ENCODE measurements around the gene NR1I3.

Gene NR1I3

DNA sequence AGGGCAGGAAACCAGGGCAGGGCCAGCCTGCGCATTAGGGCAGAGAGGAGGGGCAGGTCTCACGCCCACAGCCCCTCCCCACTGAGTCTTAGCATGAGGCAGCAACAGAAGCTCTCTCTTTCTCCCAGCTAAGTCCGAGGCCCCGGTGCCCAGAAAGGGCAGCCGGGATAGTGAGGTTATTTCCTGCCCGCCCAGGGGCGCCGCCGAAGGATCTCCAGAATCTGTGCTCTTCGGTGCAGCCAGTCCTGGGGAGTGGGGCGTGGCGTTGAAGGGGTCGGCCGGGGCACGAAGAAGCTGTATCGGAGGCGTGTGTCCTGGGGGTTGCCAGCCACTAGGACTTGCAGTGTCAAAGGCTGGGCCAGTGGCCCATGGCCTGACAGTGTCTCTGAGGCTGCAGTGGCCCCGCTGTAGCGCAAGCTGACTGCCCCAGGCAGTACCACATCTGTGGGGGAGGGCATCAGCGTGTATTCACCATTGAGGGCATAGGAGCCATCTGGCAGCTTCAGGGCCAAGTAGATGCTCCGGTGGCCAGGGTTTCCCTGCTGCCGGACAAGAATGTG lies 47.0 kb downstream of the NR1I3 start:
- Histone ChIP-seq H3K27me3 (no peaks in the 10 kb centered on the region), H3K9ac (peak overlapping the region; percentile 48; the same call in 1 of the 2 replicates), H4K20me1 (no peaks in the 10 kb centered on the region), H3K27ac (peak overlapping the region; percentile 40; the same call in 1 of the 2 replicates), H3K4me3 (no peak overlapping the region), H3K9me3 (no peaks in the 10 kb centered on the region), H3K36me3 (no peaks in the 10 kb centered on the region), H3K4me1 (peaks cover 72% of the 10 kb centered on the region), H3K4me2 (no peak overlapping the region)
- no peak for TF ChIP-seq Cebpa-rat (IDR thresholded peaks at IDR 0.05)

DNA sequence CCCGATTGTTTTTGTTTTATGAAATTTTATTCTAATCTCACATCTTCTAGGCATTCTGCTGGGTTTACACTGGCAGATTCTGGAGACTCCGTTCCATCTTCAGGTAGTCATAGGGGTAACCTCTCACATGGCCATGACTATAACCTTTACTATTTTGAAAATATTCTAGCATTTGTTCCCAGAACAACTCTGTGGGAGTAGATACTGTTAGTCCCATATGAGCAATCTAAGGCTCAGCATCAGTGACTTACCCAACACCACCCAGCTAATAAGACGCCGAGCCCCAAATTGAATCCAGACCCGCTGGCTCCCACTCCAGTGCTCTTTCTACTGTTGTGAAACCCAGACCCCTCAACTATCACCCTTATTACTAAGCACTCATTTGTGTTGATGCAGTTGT lies 49.0 kb downstream of the NR1I3 start:
- Histone ChIP-seq H3K9me3 (no peaks in the 10 kb centered on the region), H3K9ac (no peak overlapping the region), H4K20me1 (no peaks in the 10 kb centered on the region), H3K36me3 (no peaks in the 10 kb centered on the region), H3K27me3 (no peaks in the 10 kb centered on the region), H3K4me3 (no peak overlapping the region), H3K4me2 (no peak overlapping the region), H3K4me1 (peaks cover 68% of the 10 kb centered on the region), H3K27ac (no peak overlapping the region)
- TF ChIP-seq Cebpa-rat (IDR thresholded peaks at IDR 0.05): no peak

- H3K27ac ChIP-seq: no peak overlapping the region
- H3K4me3 ChIP-seq: no peak overlapping the region
- H3K9me3 ChIP-seq: no peaks in the 10 kb centered on the region
- H3K4me1 ChIP-seq: peaks cover 68% of the 10 kb centered on the region
- H3K4me2 ChIP-seq: no peak overlapping the region
- TF ChIP-seq Cebpa-rat (IDR thresholded peaks at IDR 0.05): no peak
- no peaks in the 10 kb centered on the region for H3K36me3 ChIP-seq
- H3K27me3 ChIP-seq: no peaks in the 10 kb centered on the region
- H4K20me1 ChIP-seq: no peaks in the 10 kb centered on the region
- H3K9ac ChIP-seq: no peak overlapping the region
Measured at GRCh38 chr1:161188381-161188780, 49.6 kb downstream of the NR1I3 start.

- H4K20me1 ChIP-seq: no peaks in the 10 kb centered on the region
- peaks cover 68% of the 10 kb centered on the region for H3K4me1 ChIP-seq
- no peaks in the 10 kb centered on the region for H3K27me3 ChIP-seq
- H3K9me3 ChIP-seq: no peaks in the 10 kb centered on the region
- no peaks in the 10 kb centered on the region for H3K36me3 ChIP-seq
- no peak overlapping the region for H3K9ac ChIP-seq
- no peak for TF ChIP-seq Cebpa-rat (IDR thresholded peaks at IDR 0.05)
- H3K27ac ChIP-seq: peak overlapping the region; percentile 92
- H3K4me2 ChIP-seq: peak overlapping the region; percentile 83
- no peak overlapping the region for H3K4me3 ChIP-seq
Measured at GRCh38 chr1:161187311-161187710, 50.7 kb downstream of the NR1I3 start.

GRCh38 chr1:161185732-161186311 lies 52.2 kb downstream of the NR1I3 start:
- Histone ChIP-seq H3K9ac (peak overlapping the region; percentile 59), H3K4me3 (peak overlapping the region; percentile 45; the same call in 1 of the 2 replicates), H3K4me1 (peaks cover 70% of the 10 kb centered on the region), H3K27me3 (no peaks in the 10 kb centered on the region), H4K20me1 (no peaks in the 10 kb centered on the region), H3K27ac (peak overlapping the region; percentile 92), H3K4me2 (peak overlapping the region; percentile 83), H3K9me3 (no peaks in the 10 kb centered on the region), H3K36me3 (no peaks in the 10 kb centered on the region)
- TF ChIP-seq Cebpa-rat (IDR thresholded peaks at IDR 0.05): no peak

GRCh38 chr1:161185282-161185682 lies 52.7 kb downstream of the NR1I3 start:
- Histone ChIP-seq H3K9ac (peak overlapping the region; percentile 59; the same call in 1 of the 2 replicates), H3K4me3 (peak overlapping the region; percentile 45; the same call in 1 of the 2 replicates)
- TF ChIP-seq Cebpa-rat (IDR thresholded peaks at IDR 0.05): no peak

GRCh38 chr1:161182214-161182613 lies 55.8 kb downstream of the NR1I3 start:
- peak overlapping the region; percentile 23 for H3K4me2 ChIP-seq
- TF ChIP-seq Cebpa-rat (IDR thresholded peaks at IDR 0.05): no peak
- H3K9ac ChIP-seq: no peak overlapping the region
- peak overlapping the region; percentile 12; the same call in 1 of the 2 replicates for H3K27ac ChIP-seq
- no peaks in the 10 kb centered on the region for H3K9me3 ChIP-seq
- no peaks in the 10 kb centered on the region for H3K27me3 ChIP-seq
- no peaks in the 10 kb centered on the region for H3K36me3 ChIP-seq
- H3K4me3 ChIP-seq: no peak overlapping the region
- peaks cover 91% of the 10 kb centered on the region for H3K4me1 ChIP-seq
- H4K20me1 ChIP-seq: no peaks in the 10 kb centered on the region

More at GRCh38 chr1:161185282-161185682, 52.7 kb downstream of the NR1I3 start:
- no peaks in the 10 kb centered on the region for H4K20me1 ChIP-seq
- peak overlapping the region; percentile 92 for H3K27ac ChIP-seq
- no peaks in the 10 kb centered on the region for H3K27me3 ChIP-seq
- H3K4me1 ChIP-seq: peaks cover 73% of the 10 kb centered on the region
- peak overlapping the region; percentile 83 for H3K4me2 ChIP-seq
- H3K9me3 ChIP-seq: no peaks in the 10 kb centered on the region
- no peaks in the 10 kb centered on the region for H3K36me3 ChIP-seq

DNA sequence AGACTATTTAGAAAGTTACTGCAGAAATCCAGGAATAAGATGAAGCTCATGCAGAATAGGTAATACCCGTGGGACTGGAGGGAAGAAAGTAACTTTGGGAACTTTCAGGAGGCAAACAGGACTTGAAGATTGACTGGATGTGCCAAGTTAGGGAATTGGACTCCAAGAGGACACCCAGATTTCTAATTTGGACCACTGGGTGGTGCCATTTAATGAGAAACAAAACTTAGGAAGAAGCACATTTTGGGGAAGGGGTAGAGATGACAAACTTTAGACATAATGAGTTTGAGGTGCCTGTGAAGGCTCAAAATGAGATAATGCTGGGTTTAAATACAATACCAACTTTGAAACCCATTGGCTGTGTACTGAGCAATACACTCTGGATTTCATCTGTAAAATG lies 57.4 kb downstream of the NR1I3 start:
- Histone ChIP-seq H3K27me3 (no peaks in the 10 kb centered on the region), H3K4me2 (no peak overlapping the region), H3K9ac (no peak overlapping the region), H3K9me3 (no peaks in the 10 kb centered on the region), H3K4me3 (no peak overlapping the region), H3K4me1 (peaks cover 87% of the 10 kb centered on the region), H4K20me1 (peaks cover 13% of the 10 kb centered on the region; the same call in 1 of the 2 replicates), H3K36me3 (peaks cover 6% of the 10 kb centered on the region), H3K27ac (no peak overlapping the region)
- no peak for TF ChIP-seq Cebpa-rat (IDR thresholded peaks at IDR 0.05)

DNA sequence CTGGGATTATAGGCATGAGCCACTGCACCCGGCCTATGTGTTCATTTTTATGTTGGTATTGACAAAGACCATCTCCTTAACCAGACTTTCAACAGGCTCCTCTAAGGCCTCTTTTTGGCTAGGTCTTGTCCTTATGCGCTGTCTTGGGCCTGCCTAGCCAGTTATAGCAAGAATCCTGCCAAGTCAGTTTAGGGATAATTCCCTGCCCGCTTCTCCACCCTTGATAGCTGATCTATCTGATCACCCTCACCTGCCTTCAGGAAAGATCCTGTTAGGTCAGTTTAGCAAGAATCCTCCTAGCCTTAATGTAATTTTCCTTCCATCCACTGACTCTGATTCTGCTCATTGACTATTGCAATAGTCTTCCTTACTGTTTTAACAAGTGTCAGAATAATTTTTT lies 58.3 kb downstream of the NR1I3 start:
- Histone ChIP-seq H3K9me3 (no peaks in the 10 kb centered on the region), H3K4me2 (peak overlapping the region; percentile 98; the same call in 1 of the 2 replicates), H3K4me3 (no peak overlapping the region), H3K27me3 (no peaks in the 10 kb centered on the region), H3K27ac (no peak overlapping the region), H4K20me1 (peaks cover 18% of the 10 kb centered on the region; the same call in 1 of the 2 replicates), H3K36me3 (peaks cover 15% of the 10 kb centered on the region), H3K9ac (no peak overlapping the region), H3K4me1 (peaks cover 86% of the 10 kb centered on the region)
- no peak for TF ChIP-seq Cebpa-rat (IDR thresholded peaks at IDR 0.05)
